Neural cell (in vitro differentiated cells): ENCODE data around the gene FAM210B. TPM values are rescaled to one million over a fixed set of nuclear protein-coding genes. Genes with fewer than 3 reads are reported as not detected.

Experiments used
- H2AFZ ChIP-seq: fragments of 200-600, 300-800 bp; sonication (generic), shearing (Covaris generic); 2 replicates; pipeline ENCODE4 v1.6.0; 2014; ENCODE audit warnings: low read depth, mild to moderate bottlenecking, antibody characterized with exemption, low read length, moderate library complexity
- H3F3A ChIP-seq: fragments of 200-600 bp; shearing (Covaris generic); 2 replicates; pipeline ENCODE4 v1.6.1; 2016; ENCODE audit warnings: mild to moderate bottlenecking, moderate library complexity, mixed read lengths, antibody characterized with exemption, low read length; ENCODE audit not compliant: insufficient read depth, poor library complexity, severe bottlenecking
- H3K27ac ChIP-seq: fragments of 200-600, 300-800 bp; sonication (generic), shearing (Covaris generic); 2 replicates; pipeline ENCODE4 v1.5.1; 2014; ENCODE audit warnings: mild to moderate bottlenecking, low read length, moderate library complexity
- H3K27me3 ChIP-seq: fragments of 300-800, 200-600 bp; sonication (generic), shearing (Covaris generic); 2 replicates; pipeline ENCODE4 v1.6.0; 2014; ENCODE audit warnings: mild to moderate bottlenecking, low read depth, low read length, moderate library complexity; ENCODE audit not compliant: insufficient read depth
- H3K36me3 ChIP-seq: fragments of 300-800, 200-600 bp; sonication (generic), shearing (Covaris generic); 2 replicates; pipeline ENCODE4 v1.5.1; 2014; ENCODE audit warnings: mild to moderate bottlenecking, antibody characterized with exemption, low read length, moderate library complexity; ENCODE audit not compliant: insufficient read depth
- H3K4me2 ChIP-seq: fragments of 300-800, 200-600 bp; sonication (generic), shearing (Covaris generic); 2 replicates; pipeline ENCODE4 v1.6.0; 2014; ENCODE audit warnings: mild to moderate bottlenecking, low read length
- H3K4me3 ChIP-seq: fragments of 300-800, 200-600 bp; sonication (generic), shearing (Covaris generic); 2 replicates; pipeline ENCODE4 v1.5.1; 2014; ENCODE audit warnings: mild to moderate bottlenecking, low read length, moderate library complexity
- H3K79me2 ChIP-seq: fragments of 200-600 bp; shearing (Covaris generic); replicated peaks from 2 replicates; pipeline ENCODE4 v1.6.0; 2014; ENCODE audit warnings: mild to moderate bottlenecking, low read length, moderate library complexity; ENCODE audit not compliant: insufficient read depth
- H3K9ac ChIP-seq: fragments of 300-800, 200-600 bp; sonication (generic), shearing (Covaris generic); 2 replicates; pipeline ENCODE4 v1.6.1; 2016; ENCODE audit warnings: mild to moderate bottlenecking, low read length, mixed read lengths
- H3K9me2 ChIP-seq: fragments of 200-600 bp; shearing (Covaris generic); 2 replicates; pipeline ENCODE4 v1.6.1; 2016; ENCODE audit warnings: mild to moderate bottlenecking, low read length, mixed read lengths; ENCODE audit not compliant: insufficient read depth
- H3K9me3 ChIP-seq: fragments of 200-600, 300-800 bp; sonication (generic), shearing (Covaris generic); 2 replicates; pipeline ENCODE4 v1.6.1; 2016; ENCODE audit warnings: mild to moderate bottlenecking, mixed run types, low read length, moderate library complexity, mixed read lengths
- H4K20me1 ChIP-seq: fragments of 200-600 bp; shearing (Covaris generic); 2 replicates; pipeline ENCODE4 v1.6.1; 2016; ENCODE audit warnings: mild to moderate bottlenecking, mixed run types; ENCODE audit not compliant: insufficient read depth
- CTCF ChIP-seq: fragments of 450-650 bp; IDR thresholded peaks from 2 replicates; pipeline ENCODE4 v1.5.1; 2014; ENCODE audit warnings: antibody characterized with exemption, mild to moderate bottlenecking, moderate library complexity; ENCODE audit not compliant: poor library complexity, severe bottlenecking
- EP300 ChIP-seq: fragments of 450-650 bp; conservative IDR thresholded peaks from 2 replicates; pipeline ENCODE4 v1.6.1; 2014; ENCODE audit warnings: antibody characterized with exemption, mild to moderate bottlenecking, moderate library complexity; ENCODE audit not compliant: poor library complexity, severe bottlenecking
- EZH2 ChIP-seq: fragments of 200-600, 300-800 bp; shearing (Covaris generic), sonication (generic); IDR thresholded peaks from 2 replicates; pipeline ENCODE4 v1.6.1; 2014; ENCODE audit warnings: antibody characterized with exemption, low read length, borderline replicate concordance, mild to moderate bottlenecking; ENCODE audit not compliant: insufficient read depth, poor library complexity, severe bottlenecking
- MXI1 ChIP-seq: fragments of 450-650 bp; conservative IDR thresholded peaks from 2 replicates; pipeline ENCODE4 v1.6.1; 2014; ENCODE audit warnings: antibody characterized with exemption, mild to moderate bottlenecking; ENCODE audit not compliant: poor library complexity, severe bottlenecking
- POLR2AphosphoS5 ChIP-seq: IDR thresholded peaks from 2 replicates; pipeline ENCODE4 v1.6.1; 2012
- RAD21 ChIP-seq: fragments of 450-650 bp; conservative IDR thresholded peaks from 2 replicates; pipeline ENCODE4 v1.6.1; 2014; ENCODE audit warnings: antibody characterized with exemption, mild to moderate bottlenecking, moderate library complexity
- REST ChIP-seq: IDR thresholded peaks from 2 replicates; pipeline ENCODE4 v1.6.1; 2012; ENCODE audit warnings: borderline replicate concordance
- SMC3 ChIP-seq: fragments of 450-650 bp; conservative IDR thresholded peaks from 2 replicates; pipeline ENCODE4 v1.6.1; 2014; ENCODE audit warnings: antibody characterized with exemption, mild to moderate bottlenecking, moderate library complexity; ENCODE audit not compliant: poor library complexity
- TAF1 ChIP-seq: IDR thresholded peaks from 2 replicates; pipeline ENCODE4 v1.6.1; 2012; ENCODE audit warnings: low read depth
- polyA plus RNA-seq: library from polyadenylated mRNA; depleted of rRNA; stranded (reverse); fragments of >200 nt; gene quantifications from 2 replicates; pipeline ENCODE4 v1.2.3, GENCODE V29; 2014

The FAM210B gene
- polyA plus RNA-seq, 1 donor from 2014 or later, result 6.6 TPM

GRCh38 chr20:56369179-56369578 is 10.4 kb downstream of the FAM210B start:
- H4K20me1 ChIP-seq, result no peaks in the 10 kb centered on the region
- H3K36me3 ChIP-seq, result no peaks in the 10 kb centered on the region
- no peak overlapping the region for H3K4me3 ChIP-seq
- no peaks in the 10 kb centered on the region for H3K79me2 ChIP-seq
- H3K9me2 ChIP-seq, result no peaks in the 10 kb centered on the region
- no peak overlapping the region for H3K4me2 ChIP-seq
- no peaks in the 10 kb centered on the region for H3K27me3 ChIP-seq
- no peak overlapping the region for H3K27ac ChIP-seq
- H3F3A ChIP-seq, result no peaks in the 10 kb centered on the region
- TF ChIP-seq MXI1 (no peak), CTCF (no peak), POLR2AphosphoS5 (no peak), RAD21 (no peak), TAF1 (no peak), EZH2 (no peak), EP300 (no peak), SMC3 (no peak), REST (no peak)
- H3K9ac ChIP-seq, result no peak overlapping the region
- H2AFZ ChIP-seq, result no peak overlapping the region
- no peaks in the 10 kb centered on the region for H3K9me3 ChIP-seq

GRCh38 chr20:56371977-56372376 is 13.2 kb downstream of the FAM210B start:
- Histone ChIP-seq H3K9ac (no peak overlapping the region), H3K79me2 (peaks cover 6% of the 10 kb centered on the region), H2AFZ (no peak overlapping the region), H3K4me3 (no peak overlapping the region), H3K4me2 (no peak overlapping the region), H3F3A (no peaks in the 10 kb centered on the region), H3K27me3 (no peaks in the 10 kb centered on the region), H4K20me1 (no peaks in the 10 kb centered on the region), H3K9me2 (no peaks in the 10 kb centered on the region), H3K27ac (no peak overlapping the region), H3K36me3 (no peaks in the 10 kb centered on the region), H3K9me3 (no peaks in the 10 kb centered on the region)
- TF ChIP-seq EZH2 (no peak), TAF1 (no peak), POLR2AphosphoS5 (no peak)

- Histone ChIP-seq H3K27me3 (no peaks in the 10 kb centered on the region), H3K9me2 (no peaks in the 10 kb centered on the region), H3F3A (no peaks in the 10 kb centered on the region), H2AFZ (no peak overlapping the region), H3K27ac (no peak overlapping the region), H3K9me3 (no peaks in the 10 kb centered on the region), H3K4me3 (no peak overlapping the region), H3K9ac (no peak overlapping the region), H3K79me2 (peaks cover 6% of the 10 kb centered on the region), H4K20me1 (no peaks in the 10 kb centered on the region), H3K4me2 (no peak overlapping the region), H3K36me3 (no peaks in the 10 kb centered on the region)
- TF ChIP-seq TAF1 (no peak), CTCF (no peak), REST (no peak), EZH2 (no peak), MXI1 (no peak), SMC3 (no peak), EP300 (no peak), RAD21 (no peak), POLR2AphosphoS5 (no peak)
Measured at GRCh38 chr20:56372850-56373249, 14.1 kb downstream of the FAM210B start.
